HG02642 (cell line): ENCODE data around the gene TBCB.
"Not testable (repeated sequence)": the region's sequence is repeated elsewhere in the genome, so short reads cannot be mapped to it uniquely, and the experiment has no call there.

ENCODE experiments used
- ATAC-seq: cut with Tn5 transposase; IDR thresholded peaks from one replicate; pipeline ENCODE4 v1.9.1; 2021; ENCODE audit warnings: mild to moderate bottlenecking; ENCODE audit not compliant: unreplicated experiment, poor library complexity

TBCB gene

GRCh38 chr19:36160821-36161596 lies 45.7 kb downstream of the TBCB start:
- no peak for ATAC-seq

- no peak for ATAC-seq
Measured at GRCh38 chr19:36163813-36164212, 48.5 kb downstream of the TBCB start.

GRCh38 chr19:36169084-36169760 lies 54.0 kb downstream of the TBCB start:
- ATAC-seq, result no peak

DNA sequence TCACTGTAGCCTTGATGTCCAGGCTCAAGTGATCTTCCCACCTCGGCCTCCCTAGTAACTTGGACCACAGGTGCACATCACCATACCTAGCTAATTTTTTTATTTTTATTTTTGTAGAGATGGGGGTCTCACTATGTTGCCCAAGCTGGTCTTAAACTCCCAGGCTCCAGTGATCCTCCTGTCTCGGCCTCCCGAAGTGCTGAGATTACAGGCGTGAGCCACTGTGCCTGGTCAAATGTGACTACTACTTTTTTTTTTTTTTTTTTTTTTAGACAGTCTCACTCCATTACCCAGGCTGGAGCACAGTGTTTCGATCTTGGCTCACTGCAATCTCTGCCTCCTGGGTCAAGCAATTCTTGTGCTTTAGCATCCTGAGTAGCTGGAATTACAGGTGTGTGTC lies 57.6 kb downstream of the TBCB start:
- ATAC-seq, result no peak

DNA sequence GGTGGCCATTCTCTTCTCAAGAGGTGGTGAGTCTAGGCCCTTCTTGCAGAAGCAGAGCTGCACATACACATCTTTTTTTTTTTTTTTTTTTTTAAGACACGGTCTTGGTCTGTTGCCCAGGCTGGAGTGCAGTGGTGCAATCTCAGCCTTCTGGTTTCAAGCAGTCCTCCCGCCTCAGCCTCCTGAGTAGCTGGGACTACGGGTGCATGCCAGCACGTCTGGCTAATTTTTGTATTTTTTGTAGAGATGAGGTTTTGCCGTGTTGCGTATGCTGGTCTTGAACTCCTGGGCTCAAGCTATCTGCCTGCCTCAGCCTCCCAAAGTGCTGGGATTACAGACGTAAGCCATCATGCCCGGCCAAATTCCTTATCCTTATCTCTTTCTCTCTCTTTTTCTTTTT lies 58.6 kb downstream of the TBCB start:
- not testable (repeated sequence) for ATAC-seq
